Right atrium auricular region (tissue), 2 donors: ENCODE measurements around the gene DCDC2B. TPM values are rescaled to one million over a fixed set of nuclear protein-coding genes. Genes with fewer than 3 reads are reported as not detected.

Source experiments
- DNase-seq: peaks from one replicate; pipeline ENCODE4 v3.0.0-alpha.2; 2019; ENCODE audit warnings: low spot score
- H3K27ac ChIP-seq, 2 donors: fragments of 200-600 bp; sonication (generic); 1 replicate in 1 of 2; 2 replicates in 1 of 2; pipeline ENCODE4 v1.5.1; 2016 to 2019
- H3K27me3 ChIP-seq, 2 donors: fragments of 200-600 bp; sonication (generic); one replicate each; pipeline versions ENCODE4 v1.5.1 to v1.6.0; 2017 to 2019
- H3K36me3 ChIP-seq: fragments of 200-600 bp; sonication (generic); one replicate; pipeline ENCODE4 v1.5.1; 2016
- H3K4me1 ChIP-seq, 2 donors: fragments of 200-600 bp; sonication (generic); one replicate each; pipeline versions ENCODE4 v1.5.1 to v1.6.0; 2017 to 2019
- H3K4me3 ChIP-seq, 2 donors: fragments of 200-600 bp; sonication (generic); 1 replicate in 1 of 2; 2 replicates in 1 of 2; pipeline ENCODE4 v1.5.1; 2017 to 2019; ENCODE audit warnings: mild to moderate bottlenecking in 1 of 2, moderate library complexity in 1 of 2
- H3K9me3 ChIP-seq, 2 donors: fragments of 200-600 bp; sonication (generic); one replicate each; pipeline ENCODE4 v1.5.1; 2019
- CTCF ChIP-seq, 2 donors: fragments of 200-600 bp; sonication (generic); IDR thresholded peaks; one replicate each; pipeline ENCODE4 v1.5.1; 2019; ENCODE audit warnings: antibody characterized with exemption in 2 of 2
- total RNA-seq, 2 donors: library from RNA; depleted of rRNA; stranded (reverse); fragments of >200 nt; gene quantifications; one replicate each; pipeline ENCODE4 v1.1.0, GENCODE V29; 2016

Gene DCDC2B
- total RNA-seq, 2 donors from 2014 or later = not detected

DNA sequence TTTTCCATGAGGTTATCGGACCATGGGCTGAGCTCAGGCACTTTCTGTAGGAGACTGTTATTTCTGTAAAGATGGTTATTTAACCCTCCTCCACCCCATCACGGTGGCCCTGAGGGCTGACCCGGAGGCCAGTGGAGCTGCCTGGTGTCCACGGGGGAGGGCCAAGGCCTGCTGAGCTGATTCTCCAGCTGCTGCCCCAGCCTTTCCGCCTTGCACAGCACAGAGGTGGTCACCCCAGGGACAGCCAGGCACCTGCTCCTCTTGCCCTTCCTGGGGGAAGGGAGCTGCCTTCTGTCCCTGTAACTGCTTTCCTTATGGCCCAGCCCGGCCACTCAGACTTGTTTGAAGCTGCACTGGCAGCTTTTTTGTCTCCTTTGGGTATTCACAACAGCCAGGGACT lies 11.1 kb upstream of the DCDC2B start:
- Histone ChIP-seq H3K4me3 (no peak overlapping the region), H3K4me1 (peaks cover 0 to 36% of the 10 kb centered on the region in 2 donors), H3K27ac (peak overlapping the region in 1 of 2 donors; percentile 91), H3K36me3 (peaks cover 47% of the 10 kb centered on the region), H3K27me3 (no peaks in the 10 kb centered on the region), H3K9me3 (no peaks in the 10 kb centered on the region)
- DNase-seq = no peak
- TF ChIP-seq CTCF (IDR thresholded peaks at IDR 0.05) = no peak

DNA sequence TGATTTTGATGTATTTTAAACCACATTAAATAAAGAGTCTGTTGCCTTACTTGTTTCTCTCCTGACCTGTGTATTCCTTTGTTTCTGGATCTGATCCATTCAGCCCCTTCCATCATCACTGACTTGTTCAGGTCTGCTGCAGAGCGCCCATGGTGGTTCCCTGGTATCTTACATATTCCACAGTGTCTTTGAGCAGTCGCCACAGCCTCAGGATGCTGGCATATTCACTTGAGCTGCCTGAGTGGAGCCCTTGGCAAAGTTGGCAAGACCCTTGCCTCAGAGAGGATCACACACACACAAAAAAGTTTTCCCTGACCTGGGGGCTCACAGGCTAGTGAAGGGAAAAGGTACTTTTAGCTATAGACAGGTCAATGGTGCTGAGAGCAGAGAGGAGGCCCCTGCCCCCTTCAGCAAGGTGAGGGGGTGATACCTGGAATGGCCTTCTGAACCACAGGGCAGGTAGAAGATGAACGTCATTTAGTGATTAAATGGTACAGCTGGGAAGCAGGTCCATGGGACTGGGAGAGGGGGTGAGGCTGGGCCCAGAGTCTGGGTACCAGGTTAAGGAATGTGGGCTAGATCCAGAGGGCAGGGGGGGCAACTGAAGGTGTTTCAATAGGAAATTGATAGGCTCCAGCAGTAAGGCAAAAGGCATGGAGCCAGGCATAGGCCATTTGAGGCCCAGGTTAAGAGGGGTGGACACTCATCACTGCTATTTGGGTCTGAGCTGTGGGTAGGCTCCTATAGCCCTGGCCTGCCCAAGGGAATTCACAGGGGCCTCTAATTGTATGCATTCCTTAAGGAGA lies 10.4 kb upstream of the DCDC2B start:
- H3K4me3 ChIP-seq = no peak overlapping the region
- TF ChIP-seq CTCF (IDR thresholded peaks at IDR 0.05) = no peak
- H3K36me3 ChIP-seq = peaks cover 41% of the 10 kb centered on the region
- DNase-seq = no peak
- peak overlapping the region; percentile 91 to 93 for H3K27ac ChIP-seq
- peaks cover 0 to 36% of the 10 kb centered on the region in 2 donors for H3K4me1 ChIP-seq
- no peaks in the 10 kb centered on the region for H3K9me3 ChIP-seq
- H3K27me3 ChIP-seq = no peaks in the 10 kb centered on the region

DNA sequence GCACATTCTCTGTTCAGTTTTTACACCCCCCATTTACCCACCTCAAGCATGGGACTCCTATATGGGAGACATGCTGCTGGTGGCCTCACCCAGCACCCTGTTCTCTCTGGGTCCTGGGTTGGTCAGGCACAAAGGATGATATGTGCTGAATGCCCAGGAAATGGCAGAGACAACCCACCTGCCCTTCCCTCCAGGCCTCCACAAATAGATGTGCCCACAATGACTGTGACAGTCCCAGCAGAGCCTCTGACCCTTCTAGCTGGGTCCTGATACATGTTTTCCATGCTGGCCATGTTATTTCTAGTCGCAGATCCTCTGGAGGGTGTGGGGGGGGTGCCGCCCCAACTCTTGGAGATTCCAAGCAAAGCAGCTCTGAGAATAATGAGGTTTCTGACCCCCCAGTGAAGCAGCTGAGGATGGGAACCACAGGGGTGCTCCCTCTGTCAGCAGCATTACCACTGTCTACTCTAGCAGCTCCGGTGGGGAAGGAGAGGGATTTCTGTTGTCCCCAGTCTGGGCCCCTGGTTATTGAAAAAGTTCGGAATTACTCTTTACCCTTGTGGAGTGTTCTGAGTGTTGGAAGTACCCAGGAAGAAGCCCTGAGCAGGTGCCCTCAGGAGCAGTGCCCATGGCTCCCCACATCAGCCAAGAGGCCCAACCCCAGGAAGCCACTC lies 9.7 kb upstream of the DCDC2B start:
- no peak overlapping the region for H3K4me3 ChIP-seq
- peaks cover 34% of the 10 kb centered on the region for H3K36me3 ChIP-seq
- H3K9me3 ChIP-seq = no peaks in the 10 kb centered on the region
- TF ChIP-seq CTCF (IDR thresholded peaks at IDR 0.05) = no peak
- peak overlapping the region; percentile 91 to 93 for H3K27ac ChIP-seq
- peaks cover 0 to 36% of the 10 kb centered on the region in 2 donors for H3K4me1 ChIP-seq
- no peaks in the 10 kb centered on the region for H3K27me3 ChIP-seq
- no peak for DNase-seq

DNA sequence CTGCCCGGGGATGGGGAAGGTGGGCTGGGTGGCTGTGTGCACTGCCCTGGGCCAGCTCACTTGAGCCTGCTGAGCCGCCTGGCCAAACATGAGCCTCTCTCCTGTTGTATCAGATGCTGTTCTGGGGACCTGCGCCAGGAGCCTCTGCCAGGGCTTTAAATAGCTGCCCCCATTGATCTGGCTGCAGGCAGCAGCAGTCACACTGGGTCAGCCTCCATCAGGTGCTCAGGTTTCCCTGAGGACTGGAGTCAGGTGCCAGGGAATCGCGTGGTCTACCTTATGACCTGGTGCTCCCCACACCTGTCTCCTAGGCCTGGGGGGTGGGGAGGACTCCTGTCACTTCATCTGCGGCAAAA lies 9.2 kb upstream of the DCDC2B start:
- Histone ChIP-seq H3K4me3 (peak overlapping the region; percentile 58 to 65), H3K4me1 (peaks cover 0 to 37% of the 10 kb centered on the region in 2 donors), H3K36me3 (peaks cover 28% of the 10 kb centered on the region), H3K9me3 (no peaks in the 10 kb centered on the region), H3K27me3 (no peaks in the 10 kb centered on the region), H3K27ac (peak overlapping the region; percentile 91 to 93)
- DNase-seq = peak; percentile 70
- TF ChIP-seq CTCF (IDR thresholded peaks at IDR 0.05) = no peak

- peak; percentile 85 for DNase-seq
- Histone ChIP-seq H3K4me3 (peak within 1 kb of the TSS; percentile 58 to 65), H3K27me3 (no peaks in the 10 kb centered on the region), H3K27ac (peak within 1 kb of the TSS; percentile 91 to 93), H3K9me3 (no peaks in the 10 kb centered on the region), H3K4me1 (peaks cover 0 to 43% of the 10 kb centered on the region in 2 donors), H3K36me3 (peaks cover 21% of the 10 kb centered on the region)
- no peak for TF ChIP-seq CTCF (IDR thresholded peaks at IDR 0.05)
These were observed 8.5 kb upstream of the DCDC2B start, which contains the start of gene CCDC28B for GRCh38 chr1:32200226-32201010. Gene CCDC28B (plus strand): TSS chr1:32200595. CDS start chr1:32201936, 1,341 bp downstream.
